Activated CD4-positive, alpha-beta memory T cell treated with anti-CD3 and anti-CD28 coated beads for 36 hours (primary cell): Measurements from ENCODE around the gene FGR. TPM values are rescaled to one million over a fixed set of nuclear protein-coding genes. Genes with fewer than 3 reads are reported as not detected.
A peak's percentile ranks its signal among the peaks of the same experiment; 100 is the strongest.

ENCODE experiments used
- CTCF ChIA-PET: fragments of 350-600 bp; sonication (Branson Sonifier 250); formaldehyde crosslinking; loops from one replicate; lab custom pipeline; 2021; ENCODE audit warnings: antibody characterized with exemption, inconsistent platforms; lab: Charles Lee
- POLR2A ChIA-PET: fragments of 350-600 bp; sonication (Branson Sonifier 250); formaldehyde crosslinking; loops from one replicate; lab custom pipeline; 2021; ENCODE audit warnings: antibody characterized with exemption; lab: Charles Lee
- DNase-seq: peaks from one replicate; pipeline ENCODE4 v3.0.0-alpha.2; 2020
- H3K27ac Mint-ChIP-seq: one replicate; pipeline ENCODE4 v1.8.0; 2021; ENCODE audit warnings: mixed read lengths
- H3K27me3 Mint-ChIP-seq: one replicate; pipeline ENCODE4 v1.8.0; 2021; ENCODE audit warnings: mixed read lengths
- H3K36me3 Mint-ChIP-seq: one replicate; pipeline ENCODE4 v1.8.0; 2021; ENCODE audit warnings: mixed read lengths
- H3K4me1 Mint-ChIP-seq: one replicate; pipeline ENCODE4 v1.8.0; 2021; ENCODE audit warnings: low read depth, mixed read lengths
- H3K4me3 Mint-ChIP-seq: one replicate; pipeline ENCODE4 v1.8.0; 2021; ENCODE audit warnings: mild to moderate bottlenecking, mixed read lengths
- H3K9me3 Mint-ChIP-seq: one replicate; pipeline ENCODE4 v1.8.0; 2021; ENCODE audit warnings: mixed read lengths
- intact Hi-C: fragments of 100-400 bp; cut with micrococcal nuclease; formaldehyde crosslinking; loops from one replicate; pipeline ENCODE4 v1.15.1; 2023
- total RNA-seq, 2 experiments: library from RNA; stranded (reverse); gene quantifications; one replicate each; pipeline ENCODE4 v1.2.3, GENCODE V29; 2021

The FGR gene
- total RNA-seq, 2 experiments from 2014 or later, result 0.24 to 0.27 TPM

DNA sequence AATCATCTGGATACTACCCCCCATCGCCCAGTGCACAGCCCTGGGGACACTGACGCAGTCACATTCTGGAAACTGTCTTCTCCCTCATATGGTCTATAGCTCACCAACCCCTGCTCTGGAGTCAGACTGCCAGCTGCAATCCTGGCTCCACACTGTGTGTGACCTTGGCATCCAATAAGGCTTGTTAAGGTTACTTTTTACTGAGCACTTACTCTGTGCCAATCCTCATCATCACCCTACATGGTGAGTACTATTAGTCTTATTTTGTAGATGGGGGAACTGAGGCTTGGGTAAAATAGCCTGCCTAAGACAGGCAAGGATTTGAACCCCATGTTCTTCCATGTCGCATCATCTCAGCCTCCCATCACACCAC lies 65.9 kb downstream of the FGR start:
- H3K4me3 Mint-ChIP-seq, result peak overlapping the region; percentile 34
- intact Hi-C loops, result loop anchor here (2.0 kb wide), 1 partner anchor 34 kb away; no protein-coding TSS in a partner anchor
- no peaks in the 10 kb centered on the region for H3K36me3 Mint-ChIP-seq
- CTCF ChIA-PET, result interaction anchor here (0.7 to 8.2 kb wide), 15 partner anchors 9 to 273 kb away, joined by 3 to 102 read pairs (median 6); partner anchors contain the start of gene AHDC1
- H3K27me3 Mint-ChIP-seq, result no peaks in the 10 kb centered on the region
- peak overlapping the region; percentile 9 for H3K27ac Mint-ChIP-seq
- H3K9me3 Mint-ChIP-seq, result no peaks in the 10 kb centered on the region
- H3K4me1 Mint-ChIP-seq, result peaks cover 12% of the 10 kb centered on the region
- DNase-seq, result no peak
- POLR2A ChIA-PET, result interaction anchor here (0.9 to 1.8 kb wide), 4 partner anchors 12 to 94 kb away, joined by 3 to 5 read pairs (median 4); partner anchors contain the start of gene AHDC1

- peak; percentile 96 for DNase-seq
- no peaks in the 10 kb centered on the region for H3K9me3 Mint-ChIP-seq
- H3K4me1 Mint-ChIP-seq, result peaks cover 12% of the 10 kb centered on the region
- intact Hi-C loops, result loop anchor here (1.0 to 2.0 kb wide), 2 partner anchors 34 to 95 kb away; no protein-coding TSS in a partner anchor
- CTCF ChIA-PET, result interaction anchor here (0.6 to 8.2 kb wide), 20 partner anchors 8 to 272 kb away, joined by 3 to 102 read pairs (median 4); partner anchors contain the start of genes AHDC1 and FAM76A
- no peak overlapping the region for H3K27ac Mint-ChIP-seq
- H3K4me3 Mint-ChIP-seq, result peak overlapping the region; percentile 40
- POLR2A ChIA-PET, result interaction anchor here (0.9 to 1.8 kb wide), 5 partner anchors 12 to 94 kb away, joined by 3 to 7 read pairs (median 4); partner anchors contain the start of gene AHDC1
- no peaks in the 10 kb centered on the region for H3K36me3 Mint-ChIP-seq
- H3K27me3 Mint-ChIP-seq, result no peaks in the 10 kb centered on the region
These were observed 66.5 kb downstream of the FGR start for GRCh38 chr1:27568300-27569087.

- H3K27me3 Mint-ChIP-seq, result no peaks in the 10 kb centered on the region
- peak overlapping the region; percentile 40 for H3K4me3 Mint-ChIP-seq
- intact Hi-C loops, result loop anchor here (1.0 to 2.0 kb wide), 2 partner anchors 35 to 95 kb away; no protein-coding TSS in a partner anchor
- H3K4me1 Mint-ChIP-seq, result peaks cover 12% of the 10 kb centered on the region
- ChIA-PET CTCF (interaction anchor here (0.6 to 8.2 kb wide), 10 partner anchors 8 to 158 kb away, joined by 3 to 102 read pairs (median 6); partner anchors contain the start of genes AHDC1 and FAM76A), POLR2A (interaction anchor here (1.1 to 1.8 kb wide), 4 partner anchors 11 to 36 kb away, joined by 3 to 7 read pairs (median 4); partner anchors contain the start of gene AHDC1)
- no peak for DNase-seq
- no peak overlapping the region for H3K27ac Mint-ChIP-seq
- H3K9me3 Mint-ChIP-seq, result no peaks in the 10 kb centered on the region
- H3K36me3 Mint-ChIP-seq, result no peaks in the 10 kb centered on the region
These were observed 67.0 kb downstream of the FGR start for GRCh38 chr1:27567971-27568299.

GRCh38 chr1:27567146-27567526 lies 67.8 kb downstream of the FGR start:
- H3K36me3 Mint-ChIP-seq, result no peaks in the 10 kb centered on the region
- H3K27me3 Mint-ChIP-seq, result no peaks in the 10 kb centered on the region
- no peaks in the 10 kb centered on the region for H3K9me3 Mint-ChIP-seq
- peaks cover 12% of the 10 kb centered on the region for H3K4me1 Mint-ChIP-seq
- no peak overlapping the region for H3K4me3 Mint-ChIP-seq
- ChIA-PET POLR2A (interaction anchor here (1.1 kb wide), 1 partner anchor 11 kb away, joined by 3 read pairs; no protein-coding TSS in a partner anchor), CTCF (interaction anchor here (0.6 to 8.2 kb wide), 6 partner anchors 9 to 235 kb away, joined by 3 to 102 read pairs (median 6); partner anchors contain the start of gene AHDC1)
- H3K27ac Mint-ChIP-seq, result no peak overlapping the region
- intact Hi-C loops, result no loop called here
- DNase-seq, result no peak

DNA sequence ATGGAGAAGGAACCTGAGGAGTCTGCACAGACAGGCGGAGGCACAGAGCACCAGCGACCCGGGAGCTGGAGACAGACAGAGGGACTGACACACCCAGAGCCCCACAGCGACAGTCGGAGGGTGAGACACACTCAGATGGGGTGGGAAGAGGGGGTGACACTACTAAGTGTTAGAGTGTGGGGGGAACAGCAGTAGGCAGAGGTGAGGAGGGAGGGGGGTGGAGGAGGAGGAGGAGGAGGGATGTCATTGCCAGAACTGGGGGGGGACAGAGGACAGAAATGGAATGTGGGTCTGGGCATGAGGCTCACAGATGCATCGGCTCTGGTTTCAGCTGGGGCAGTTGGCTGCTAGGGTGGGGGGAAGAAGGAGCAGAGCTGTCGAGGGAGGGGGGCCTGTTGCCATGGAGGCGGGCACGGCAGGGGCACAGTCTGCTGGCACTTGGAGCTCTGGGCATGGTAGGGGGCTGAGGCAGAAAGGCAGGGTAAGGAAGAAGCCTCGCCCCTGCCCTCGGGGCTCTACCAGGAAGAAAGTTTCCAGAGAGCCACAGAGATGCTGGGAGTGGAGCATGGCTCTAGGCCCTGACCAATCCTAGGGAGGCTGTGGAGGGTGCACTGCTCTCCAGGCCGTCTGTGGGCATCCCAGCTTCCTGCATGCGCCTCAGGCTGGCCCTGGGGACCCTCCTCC lies 68.4 kb downstream of the FGR start:
- POLR2A ChIA-PET, result no interaction called here
- intact Hi-C loops, result no loop called here
- CTCF ChIA-PET, result interaction anchor here (0.8 to 8.2 kb wide), 3 partner anchors 10 to 150 kb away, joined by 3 to 102 read pairs (median 56); partner anchors contain the start of gene AHDC1
- no peak overlapping the region for H3K27ac Mint-ChIP-seq
- no peak for DNase-seq
- H3K36me3 Mint-ChIP-seq, result no peaks in the 10 kb centered on the region
- H3K4me1 Mint-ChIP-seq, result peaks cover 12% of the 10 kb centered on the region
- no peak overlapping the region for H3K4me3 Mint-ChIP-seq
- H3K9me3 Mint-ChIP-seq, result no peaks in the 10 kb centered on the region
- H3K27me3 Mint-ChIP-seq, result no peaks in the 10 kb centered on the region

GRCh38 chr1:27564710-27565649 lies 70.0 kb downstream of the FGR start:
- ChIA-PET POLR2A (no interaction called here), CTCF (interaction anchor here (0.6 to 8.2 kb wide), 3 partner anchors 9 to 136 kb away, joined by 3 to 102 read pairs (median 3); no protein-coding TSS in a partner anchor)
- Mint-ChIP-seq H3K27me3 (no peaks in the 10 kb centered on the region), H3K4me1 (peaks cover 12% of the 10 kb centered on the region), H3K36me3 (no peaks in the 10 kb centered on the region), H3K9me3 (no peaks in the 10 kb centered on the region), H3K27ac (no peak overlapping the region), H3K4me3 (no peak overlapping the region)
- DNase-seq, result no peak
- intact Hi-C loops, result no loop called here

- Mint-ChIP-seq H3K27me3 (no peaks in the 10 kb centered on the region), H3K9me3 (no peaks in the 10 kb centered on the region), H3K27ac (no peak overlapping the region), H3K36me3 (no peaks in the 10 kb centered on the region), H3K4me3 (no peak overlapping the region), H3K4me1 (peaks cover 7% of the 10 kb centered on the region)
- no peak for DNase-seq
- CTCF ChIA-PET, result interaction anchor here (0.6 to 8.2 kb wide), 4 partner anchors 8 to 135 kb away, joined by 3 to 102 read pairs (median 4); no protein-coding TSS in a partner anchor
- POLR2A ChIA-PET, result no interaction called here
- intact Hi-C loops, result no loop called here
These were observed 71.2 kb downstream of the FGR start for GRCh38 chr1:27563591-27564471.

DNA sequence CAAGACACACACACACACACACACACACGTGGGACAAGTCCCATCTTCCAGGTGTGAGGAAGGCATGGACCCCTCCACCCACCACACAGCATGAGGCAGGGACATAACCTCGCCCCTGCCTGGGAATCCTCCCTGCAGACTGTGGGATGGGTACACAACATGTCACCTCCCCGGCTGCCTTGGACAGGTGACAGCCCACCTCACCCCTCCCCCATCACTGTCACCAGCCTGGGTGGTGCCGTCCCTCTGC lies 71.7 kb downstream of the FGR start:
- Mint-ChIP-seq H3K4me1 (peaks cover 7% of the 10 kb centered on the region), H3K4me3 (no peak overlapping the region), H3K36me3 (no peaks in the 10 kb centered on the region), H3K27me3 (no peaks in the 10 kb centered on the region), H3K9me3 (no peaks in the 10 kb centered on the region), H3K27ac (no peak overlapping the region)
- POLR2A ChIA-PET, result no interaction called here
- CTCF ChIA-PET, result interaction anchor here (0.8 to 1.5 kb wide), 2 partner anchors 17 to 36 kb away, joined by 3 to 4 read pairs; no protein-coding TSS in a partner anchor
- intact Hi-C loops, result no loop called here
- DNase-seq, result no peak

DNA sequence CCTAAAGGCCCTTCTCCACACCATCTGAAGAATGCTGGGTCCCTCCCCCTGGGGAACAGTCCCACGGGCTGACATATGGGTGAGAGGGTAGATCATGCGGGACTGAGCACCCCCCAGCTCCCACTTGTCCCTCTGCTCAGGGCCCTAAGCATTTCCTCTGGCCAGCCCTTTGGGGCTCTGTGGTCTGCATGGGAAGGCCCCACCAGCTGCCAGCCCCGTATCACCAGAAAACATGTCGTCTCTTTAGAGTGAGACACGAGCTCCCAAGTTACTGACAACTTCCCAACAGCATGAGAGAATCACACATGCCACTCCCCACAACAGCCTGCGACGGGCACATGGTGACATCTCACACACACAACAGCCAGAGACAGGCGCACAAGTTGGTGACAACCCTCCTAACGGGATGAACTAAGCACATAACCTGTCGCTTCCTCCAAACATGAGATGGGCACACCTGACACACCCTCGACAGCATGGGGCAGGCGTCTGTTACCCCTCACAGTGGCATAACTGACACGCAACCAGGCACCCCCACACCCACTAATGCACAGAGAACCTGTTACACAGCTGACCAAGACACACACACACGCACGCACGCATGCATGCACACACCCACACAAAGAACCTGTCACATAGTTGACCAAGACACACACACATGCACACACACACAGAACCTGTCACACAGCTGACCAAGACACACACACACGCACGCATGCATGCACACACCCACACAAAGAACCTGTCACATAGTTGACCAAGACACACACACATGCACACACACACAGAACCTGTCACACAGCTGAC lies 72.2 kb downstream of the FGR start:
- Mint-ChIP-seq H3K4me3 (no peak overlapping the region), H3K9me3 (no peaks in the 10 kb centered on the region), H3K27ac (no peak overlapping the region), H3K4me1 (peaks cover 2% of the 10 kb centered on the region), H3K27me3 (no peaks in the 10 kb centered on the region), H3K36me3 (no peaks in the 10 kb centered on the region)
- intact Hi-C loops, result no loop called here
- DNase-seq, result no peak
- ChIA-PET CTCF (interaction anchor here (0.8 to 1.5 kb wide), 3 partner anchors 18 to 46 kb away, joined by 3 to 4 read pairs (median 3); no protein-coding TSS in a partner anchor), POLR2A (no interaction called here)
